ENCODE measurements around the gene DCX.

DCX gene

GRCh38 chrX:111309083-111309482, 102.9 kb downstream of the DCX start:
- DNase-seq (ENCODE audit: low read depth), result no peak

DNA sequence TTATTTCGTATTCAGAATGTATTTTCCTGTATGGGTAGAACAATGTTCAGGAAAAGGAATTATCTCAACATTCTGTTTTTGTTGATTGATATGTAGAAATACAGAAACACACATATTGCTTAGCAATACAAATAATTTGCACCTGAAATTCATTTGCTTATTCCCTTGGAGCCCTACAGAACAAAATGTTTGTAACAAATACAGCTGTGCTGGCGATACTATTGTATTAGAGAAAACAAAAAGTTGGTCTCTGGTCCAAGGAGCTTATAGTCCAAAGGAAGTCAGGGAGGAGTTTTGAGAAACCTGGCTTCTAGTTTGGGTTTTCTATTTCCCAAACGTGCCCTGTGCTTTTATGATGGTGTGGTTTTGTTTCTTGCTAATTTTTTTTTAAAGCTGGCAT, 104.0 kb downstream of the DCX start:
- DNase-seq (ENCODE audit: low read depth), result no peak

- no peak for DNase-seq (ENCODE audit: low read depth)
These were observed 109.7 kb downstream of the DCX start for GRCh38 chrX:111302284-111302683.

- DNase-seq (ENCODE audit: low read depth), result no peak
These were observed 123.2 kb downstream of the DCX start for GRCh38 chrX:111288841-111289240.

GRCh38 chrX:111284631-111285293, 127.2 kb downstream of the DCX start:
- no peak for DNase-seq (ENCODE audit: low read depth)

- DNase-seq (ENCODE audit: low read depth), result no peak
These were observed 128.5 kb downstream of the DCX start for GRCh38 chrX:111283446-111283845.

DNA sequence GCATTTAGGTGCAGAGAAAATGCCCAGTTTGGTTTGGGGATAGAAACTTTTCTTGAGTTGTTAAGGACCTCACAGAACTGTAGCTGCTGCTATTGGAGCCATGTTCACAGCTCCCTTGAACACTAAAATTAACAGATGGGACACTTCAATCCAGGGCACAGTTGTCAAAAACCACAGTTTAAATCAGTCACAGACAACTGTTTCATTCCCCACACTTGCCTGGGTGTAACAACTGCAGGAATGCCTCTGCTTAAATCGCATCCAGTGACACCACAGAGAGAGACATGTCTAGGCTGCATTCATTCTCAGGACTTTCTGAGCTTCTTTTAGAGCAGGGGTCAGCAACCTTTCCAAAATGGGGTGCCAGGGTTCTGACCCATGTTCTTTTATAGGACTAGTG, 129.0 kb downstream of the DCX start:
- no peak for DNase-seq (ENCODE audit: low read depth)

DNA sequence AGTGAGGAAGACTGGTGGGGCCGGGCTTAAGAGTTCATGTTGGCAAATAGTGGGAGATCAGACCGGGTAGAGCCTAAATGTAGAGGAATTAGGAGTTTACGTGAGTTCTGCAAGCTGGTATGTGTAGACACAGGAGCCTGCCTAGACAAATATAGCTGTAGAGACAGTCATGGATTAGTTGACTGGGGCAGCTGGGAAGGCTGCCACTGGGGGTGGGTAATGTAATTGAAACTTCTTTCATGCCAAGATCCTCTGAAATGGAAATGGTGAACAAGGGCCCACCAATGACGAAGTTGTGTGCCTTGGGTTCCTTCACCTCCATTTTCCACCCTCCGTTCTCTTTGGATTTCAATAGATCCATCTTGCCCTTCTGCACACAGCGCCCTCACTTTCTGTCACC, 129.9 kb downstream of the DCX start:
- DNase-seq (ENCODE audit: low read depth), result no peak

DNA sequence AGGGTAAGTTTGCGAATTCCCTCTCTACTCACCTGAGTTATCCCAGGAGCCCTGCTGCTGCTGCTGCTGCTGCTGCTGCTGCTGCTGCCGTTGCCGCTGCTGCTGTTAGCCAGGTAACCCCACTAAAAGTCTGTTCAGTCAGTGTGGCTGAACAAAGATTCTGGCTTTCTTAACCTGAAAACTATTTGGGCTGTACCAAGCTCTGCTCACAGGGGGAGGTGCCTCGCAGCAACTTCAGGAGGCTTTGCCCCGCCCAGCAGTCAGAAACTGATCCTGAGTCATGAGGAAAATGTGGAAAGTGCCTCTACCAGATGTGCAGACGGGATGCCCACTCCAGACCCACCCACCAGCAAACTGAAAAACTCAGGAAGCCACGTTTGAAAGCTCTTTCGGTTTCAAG, 141.7 kb downstream of the DCX start, which contains the start of gene CAPN6:
TSS of gene CAPN6 (minus strand) at position 145 of the 400 bp plus-strand sequence. CDS start 6,547 bp downstream, outside the sequence.
- no peak for DNase-seq (ENCODE audit: low read depth)

GRCh38 chrX:111268506-111268905, 143.5 kb downstream of the DCX start:
- DNase-seq (ENCODE audit: low read depth), result no peak

- no peak for DNase-seq (ENCODE audit: low read depth)
These were observed 146.5 kb downstream of the DCX start for GRCh38 chrX:111265486-111265885.

- DNase-seq (ENCODE audit: low read depth), result no peak
These were observed 147.6 kb downstream of the DCX start for GRCh38 chrX:111264385-111264784.

DNA sequence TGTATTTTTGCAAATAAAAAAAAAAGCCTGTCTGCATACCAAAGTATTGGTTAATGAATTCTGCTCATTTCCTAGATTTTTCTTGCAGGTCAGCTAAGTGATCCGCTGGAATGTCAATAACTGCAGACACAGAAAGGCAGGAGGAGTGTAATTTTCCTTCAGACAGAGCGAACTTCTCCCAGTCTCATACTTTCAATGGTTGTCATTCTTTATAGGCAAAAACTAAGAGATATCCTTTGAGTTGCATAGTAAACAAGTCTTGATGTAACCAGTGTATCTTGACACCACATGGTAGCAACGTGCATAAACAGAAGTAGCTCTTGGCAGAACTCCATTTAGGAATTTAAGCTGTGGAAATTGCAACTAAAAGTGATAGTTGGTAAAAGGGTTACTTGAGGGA, 149.9 kb downstream of the DCX start:
- DNase-seq (ENCODE audit: low read depth), result no peak

DNA sequence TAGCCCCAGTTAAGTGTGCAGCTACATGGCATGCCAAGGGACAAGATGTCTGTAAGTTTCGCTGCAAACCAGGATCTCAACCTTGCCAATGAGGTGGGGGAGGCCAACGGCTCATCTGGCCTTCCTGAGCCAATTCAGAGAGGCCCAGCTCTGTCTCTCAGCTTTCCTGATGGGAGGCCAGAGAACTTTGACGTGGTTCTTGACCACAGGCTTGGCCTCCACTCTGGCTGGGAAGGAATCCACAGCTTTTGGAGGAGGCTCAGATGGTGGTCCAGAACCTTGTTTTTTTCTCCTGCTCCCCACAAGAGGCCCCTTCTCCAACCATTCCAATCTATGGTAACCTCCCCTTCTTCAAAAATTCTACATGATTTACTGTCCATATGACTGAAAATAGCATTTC, 151.5 kb downstream of the DCX start:
- no peak for DNase-seq (ENCODE audit: low read depth)

DNA sequence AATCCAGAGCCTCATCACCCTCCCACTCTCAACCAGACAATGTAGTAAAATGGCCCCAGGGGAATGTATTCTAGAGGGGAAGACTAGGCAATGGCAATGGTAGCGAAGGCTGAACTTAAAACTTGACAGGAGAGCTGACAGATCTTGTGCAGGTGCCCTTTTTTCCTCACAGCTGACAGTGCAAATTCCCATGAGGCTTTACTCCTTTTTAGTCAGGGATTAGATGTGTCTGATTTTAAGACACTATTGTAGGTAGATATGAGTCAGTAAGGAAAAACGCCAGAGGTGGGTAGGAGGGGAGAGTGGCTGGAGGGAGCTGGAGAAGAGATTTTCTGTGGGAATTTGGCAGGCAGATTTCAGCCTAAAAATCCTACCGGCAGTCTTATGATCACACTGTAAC, 152.4 kb downstream of the DCX start:
- no peak for DNase-seq (ENCODE audit: low read depth)

DNA sequence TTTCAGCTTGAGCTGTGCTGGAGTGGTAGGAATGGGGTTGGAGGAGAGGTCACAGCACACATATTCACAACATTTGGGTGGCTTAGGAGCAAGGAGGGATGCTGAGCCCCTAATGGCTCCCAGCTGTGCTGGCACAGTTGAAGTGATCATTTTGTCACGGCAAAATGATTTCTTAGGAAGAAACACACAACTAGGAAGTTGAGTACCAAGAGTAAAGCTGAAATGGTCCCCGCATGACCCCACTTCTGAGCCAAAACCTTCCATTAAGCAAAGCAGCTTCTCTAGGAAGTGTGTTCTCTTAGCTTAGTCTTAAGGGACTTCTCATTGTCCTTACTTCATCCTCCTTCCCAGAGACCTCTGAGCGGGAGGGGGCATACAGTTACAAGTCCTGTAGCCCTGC, 154.3 kb downstream of the DCX start:
- no peak for DNase-seq (ENCODE audit: low read depth)

GRCh38 chrX:111254896-111255693, 156.9 kb downstream of the DCX start:
- DNase-seq (ENCODE audit: low read depth), result no peak

- no peak for DNase-seq (ENCODE audit: low read depth)
These were observed 167.7 kb downstream of the DCX start for GRCh38 chrX:111244235-111244750.

Data from stimulated activated CD8-positive, alpha-beta memory T cell treated with anti-CD3 and anti-CD28 coated beads, Interleukin-15, amount 100 ng/mL, for 1 hour (primary cell).